GM19467 (cell line): ENCODE data around the gene MAP2.

ENCODE experiments used
- ATAC-seq: cut with Tn5 transposase; IDR thresholded peaks from one replicate; pipeline ENCODE4 v1.9.1; 2021; ENCODE audit warnings: mild to moderate bottlenecking, moderate library complexity; ENCODE audit not compliant: unreplicated experiment

The MAP2 gene

DNA sequence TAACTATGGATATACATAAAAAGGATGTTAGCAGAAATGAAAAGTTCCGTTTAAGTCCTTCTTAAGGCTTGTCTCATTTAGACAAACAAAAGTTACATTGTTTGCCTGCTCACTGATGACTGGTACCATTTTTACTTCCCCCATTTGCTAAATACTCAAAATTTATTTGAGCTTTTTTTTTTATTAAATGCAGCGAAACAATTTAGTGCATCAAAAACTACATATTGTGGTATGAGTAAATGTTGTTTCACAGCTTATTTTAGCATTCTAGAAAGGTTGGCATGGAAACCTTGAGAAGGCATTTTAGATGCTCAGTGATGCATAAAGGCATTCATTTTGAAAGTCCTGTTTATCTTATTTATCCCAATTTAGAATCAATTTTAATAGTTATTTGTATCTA is 100.0 kb downstream of the MAP2 start:
- peak; percentile 36 for ATAC-seq

DNA sequence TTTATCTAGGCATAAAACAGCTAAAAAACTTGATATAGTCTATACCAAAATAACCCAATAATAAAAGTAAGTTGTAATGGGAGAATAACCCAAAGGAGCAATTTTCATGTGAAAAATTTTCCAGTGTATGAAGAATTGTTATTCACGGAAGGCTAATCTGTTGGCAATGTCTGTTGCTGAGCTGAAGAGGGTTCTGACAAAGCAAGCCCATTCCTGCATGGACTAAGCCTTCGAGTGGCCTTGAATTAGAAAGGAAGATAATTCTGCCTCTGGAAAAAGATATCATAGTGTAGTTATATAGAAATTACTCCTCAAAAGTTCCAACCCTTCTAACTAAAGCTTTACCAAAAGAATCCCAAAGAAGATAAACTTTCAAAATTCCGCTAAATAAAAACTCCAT is 101.5 kb downstream of the MAP2 start:
- no peak for ATAC-seq

DNA sequence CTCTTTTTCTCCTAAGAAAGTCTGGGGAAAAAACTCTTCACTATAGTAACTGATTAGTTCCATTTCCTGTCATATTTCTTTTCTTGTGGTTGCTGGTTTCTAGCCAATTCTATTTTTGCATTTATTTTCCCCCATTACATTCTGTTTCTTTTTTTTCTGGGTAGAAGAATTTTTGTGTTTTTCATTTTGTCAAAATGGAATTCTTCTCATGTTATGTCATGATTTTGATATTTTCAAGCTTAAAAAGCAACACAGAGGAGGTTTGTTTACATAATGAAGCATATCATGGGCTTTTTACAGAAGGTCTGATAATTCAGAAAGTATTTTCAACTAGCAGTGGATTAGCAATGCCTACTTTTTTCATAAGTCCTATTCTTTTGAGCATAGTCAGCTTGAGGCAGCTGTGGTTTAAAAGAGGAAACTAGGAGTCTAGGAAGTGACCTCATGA is 102.0 kb downstream of the MAP2 start:
- no peak for ATAC-seq

DNA sequence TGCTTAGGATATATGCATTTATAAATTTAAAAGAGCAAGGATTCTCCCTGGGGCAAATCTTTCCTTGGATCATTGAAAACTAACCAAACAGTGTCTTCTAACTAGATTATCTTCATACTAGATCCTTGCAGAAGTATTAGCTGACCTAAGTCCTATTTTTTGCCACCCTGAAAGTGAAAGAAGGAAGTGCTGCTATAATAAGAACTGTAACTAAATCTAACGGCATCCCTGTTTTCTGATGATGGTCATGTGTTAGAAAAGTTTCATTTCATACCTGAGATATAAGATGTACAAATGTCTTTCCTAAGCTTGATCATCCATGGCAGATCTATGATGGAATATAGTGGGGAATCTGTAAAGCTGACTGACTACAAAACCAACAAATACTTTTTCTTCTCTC is 102.7 kb downstream of the MAP2 start:
- no peak for ATAC-seq

DNA sequence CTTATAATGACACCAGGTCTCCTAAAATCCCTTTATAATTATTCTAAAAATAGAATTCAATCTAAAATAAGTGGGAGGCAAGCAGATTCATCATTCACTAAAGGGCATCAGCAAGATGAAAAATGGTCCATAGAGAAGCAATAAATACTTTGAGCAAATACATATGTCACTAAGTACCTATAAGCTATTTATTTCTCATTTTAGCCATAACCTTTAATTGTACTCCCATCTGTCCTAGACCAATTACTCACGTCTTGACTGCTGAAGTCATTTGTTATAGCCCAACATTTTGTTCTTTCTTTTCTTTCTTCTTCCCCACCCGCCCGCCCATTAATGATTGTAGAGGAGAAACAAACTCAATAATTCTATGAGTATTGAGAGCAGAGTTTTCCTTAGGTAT is 105.7 kb downstream of the MAP2 start:
- ATAC-seq = no peak

DNA sequence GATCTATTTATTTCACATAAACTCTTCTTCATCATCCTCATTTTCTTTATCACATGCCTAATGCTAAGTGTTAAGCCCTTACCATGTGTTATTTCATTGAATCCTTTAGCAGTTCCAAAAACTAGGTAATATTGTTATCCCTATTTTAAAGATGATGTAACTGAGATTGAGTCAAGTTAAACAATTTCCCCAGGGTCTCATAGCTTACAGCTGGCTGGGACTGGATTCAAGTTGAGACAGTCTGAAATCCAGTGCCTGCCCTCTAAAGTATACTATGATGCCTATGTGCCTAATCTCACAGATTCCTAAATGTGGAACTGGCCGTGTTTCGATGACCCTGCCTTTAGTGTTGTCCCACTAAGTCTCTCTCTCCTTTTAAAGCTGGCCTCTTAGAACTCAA is 108.5 kb downstream of the MAP2 start:
- no peak for ATAC-seq

DNA sequence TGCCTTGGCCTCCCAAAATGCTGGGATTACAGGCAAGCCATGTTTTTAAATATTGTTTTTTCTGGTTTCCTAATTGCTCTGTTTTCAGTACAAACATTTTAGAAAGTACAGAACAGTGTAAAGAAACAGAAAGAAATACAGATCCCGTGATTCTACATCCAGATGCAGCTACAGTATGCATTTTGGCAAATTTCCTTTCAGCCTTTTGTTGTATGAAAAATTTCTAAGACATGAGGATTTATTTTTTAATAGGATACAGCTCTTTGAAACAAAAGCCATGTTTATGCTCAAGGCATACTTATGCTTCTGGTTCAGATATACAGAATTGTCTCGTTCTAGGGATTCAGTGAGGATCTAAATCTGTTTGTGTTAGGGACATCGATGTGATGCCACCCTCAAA is 109.5 kb downstream of the MAP2 start:
- no peak for ATAC-seq

DNA sequence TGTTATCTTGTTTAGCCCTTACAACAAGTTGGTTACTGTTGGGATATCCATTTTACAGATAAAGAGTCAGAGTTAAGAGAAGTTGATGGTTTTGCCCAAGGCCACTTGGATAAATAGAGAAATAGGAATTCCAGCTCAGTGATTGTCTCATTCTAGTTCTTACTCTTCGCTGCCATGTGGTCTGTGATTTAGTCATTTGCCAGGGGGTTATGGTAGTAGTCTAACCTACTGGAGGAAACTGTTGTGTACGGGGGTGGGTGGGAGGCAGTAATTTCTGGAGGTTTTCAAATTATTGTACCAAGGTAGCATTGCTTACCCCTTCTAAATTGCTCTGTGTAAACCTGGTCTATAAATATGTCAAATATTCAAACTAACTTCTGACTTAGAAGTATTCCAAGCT is 110.4 kb downstream of the MAP2 start:
- no peak for ATAC-seq

DNA sequence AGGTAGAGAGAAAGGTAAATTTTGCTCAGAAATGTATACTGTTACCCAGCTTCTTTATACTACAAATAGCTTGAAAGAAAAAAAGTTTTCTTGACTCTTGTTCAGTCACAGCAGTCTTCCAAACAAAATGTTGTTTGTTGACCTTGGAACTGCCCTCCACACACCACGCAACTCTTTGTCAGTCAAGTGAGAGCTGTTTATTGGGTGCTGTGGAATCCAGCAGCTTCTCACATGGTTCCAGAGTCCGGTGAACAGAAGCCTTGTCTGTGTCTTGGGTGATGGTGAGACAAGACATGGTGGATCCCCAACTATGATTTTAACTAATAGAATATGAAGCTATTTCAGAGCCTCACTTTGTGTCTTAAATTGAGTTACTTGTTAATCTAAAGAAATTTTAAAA is 112.5 kb downstream of the MAP2 start:
- ATAC-seq = no peak

DNA sequence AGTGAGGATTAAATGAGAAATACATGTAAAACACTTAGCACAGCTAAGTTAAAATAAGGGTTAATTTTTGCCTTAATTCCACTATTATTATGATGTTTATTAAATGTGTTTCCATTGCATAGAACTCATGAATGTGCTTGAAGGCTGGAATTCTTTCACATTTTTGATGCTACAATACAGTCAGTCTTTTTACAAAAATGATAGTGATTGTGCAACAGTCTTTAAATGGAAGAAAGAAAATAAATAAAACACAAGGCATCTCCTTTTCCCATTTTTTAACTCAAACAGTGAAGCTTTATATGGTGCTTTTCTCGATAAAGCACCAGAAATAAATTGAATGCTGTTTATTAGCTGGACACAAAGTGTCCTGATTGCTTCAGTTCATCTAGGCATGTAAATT is 123.9 kb downstream of the MAP2 start:
- ATAC-seq = no peak

DNA sequence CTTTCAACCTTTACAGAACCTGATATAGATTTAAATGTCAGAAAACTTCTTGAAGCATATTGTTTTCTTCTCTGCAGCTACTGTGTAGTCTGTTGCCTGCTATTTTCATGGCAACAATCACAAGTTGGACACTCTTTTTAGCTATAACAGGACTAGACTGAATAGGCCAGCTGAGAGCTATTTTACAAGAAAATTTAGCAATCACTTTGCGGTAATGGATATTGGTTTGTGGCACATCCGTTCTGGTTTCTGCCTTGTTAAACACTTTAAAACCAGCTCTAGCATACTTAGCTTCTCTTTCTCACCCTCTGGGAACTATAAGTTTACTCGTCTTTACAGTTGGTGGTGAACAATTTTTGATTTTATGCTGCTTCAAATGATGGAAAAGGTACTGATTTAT is 125.7 kb downstream of the MAP2 start:
- no peak for ATAC-seq

DNA sequence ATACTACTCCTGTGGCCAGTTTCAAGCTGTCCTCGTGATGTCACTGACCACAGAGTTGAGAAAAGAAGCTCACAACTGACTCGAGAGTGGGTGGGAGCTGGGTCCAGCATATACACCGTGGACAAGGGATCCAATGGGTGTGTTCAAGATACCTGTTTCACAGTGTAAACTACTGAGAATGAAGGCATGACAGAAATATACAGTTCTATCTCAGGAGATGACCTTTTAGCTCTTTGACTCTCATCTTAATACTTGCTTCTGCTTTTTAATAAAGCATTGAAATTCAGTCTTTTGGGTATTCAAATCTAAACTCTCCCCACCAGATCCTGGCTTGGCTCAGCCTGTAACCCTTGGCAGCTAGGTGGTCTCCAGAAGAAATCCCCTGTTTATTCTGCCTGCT is 130.1 kb downstream of the MAP2 start:
- no peak for ATAC-seq

DNA sequence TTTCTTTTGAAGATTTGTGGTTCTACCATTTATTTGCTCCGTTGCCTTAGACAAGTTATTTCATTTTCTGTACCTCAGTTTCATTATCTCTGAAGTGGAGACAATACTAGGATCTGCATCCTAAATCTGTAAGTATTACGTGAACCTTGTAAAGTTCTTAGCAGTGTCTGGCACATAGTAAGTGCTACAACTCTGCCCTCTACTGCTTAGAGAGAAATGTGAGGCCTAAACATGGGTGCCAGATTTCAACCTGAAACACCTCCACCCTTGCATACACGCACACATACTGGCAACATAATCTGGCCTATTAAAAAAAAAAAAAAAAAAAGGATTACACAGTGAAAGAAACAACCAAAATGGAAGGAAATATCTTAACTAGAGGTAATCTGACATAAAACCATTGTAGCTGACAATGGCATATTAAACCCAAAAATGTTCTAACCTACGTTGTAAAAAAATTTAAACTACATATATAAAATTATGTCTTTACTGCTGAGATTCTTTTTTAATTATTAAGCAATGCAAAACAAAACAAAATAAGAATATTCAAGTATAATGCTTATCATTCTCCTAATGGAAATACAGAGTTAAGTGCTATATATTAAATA is 132.6 kb downstream of the MAP2 start:
- ATAC-seq = peak; percentile 62

DNA sequence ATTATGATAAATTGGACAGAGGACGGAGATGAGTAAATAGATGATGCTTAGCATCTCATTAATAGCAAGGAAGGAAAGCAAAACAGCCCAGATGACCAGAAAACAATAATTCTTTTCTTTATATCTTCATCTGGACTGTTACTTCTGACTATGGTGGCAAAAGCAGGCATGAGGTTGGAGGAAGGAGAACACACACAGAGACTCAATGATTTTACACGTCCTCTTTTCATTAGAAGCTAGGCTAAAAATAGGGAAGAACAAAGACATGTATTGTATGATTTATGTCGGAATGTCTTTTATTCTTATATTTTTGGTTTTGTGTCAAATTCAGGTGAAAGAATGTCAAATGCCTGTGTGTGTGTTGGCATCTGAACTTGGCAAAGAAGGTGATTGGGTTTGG is 137.1 kb downstream of the MAP2 start:
- no peak for ATAC-seq

DNA sequence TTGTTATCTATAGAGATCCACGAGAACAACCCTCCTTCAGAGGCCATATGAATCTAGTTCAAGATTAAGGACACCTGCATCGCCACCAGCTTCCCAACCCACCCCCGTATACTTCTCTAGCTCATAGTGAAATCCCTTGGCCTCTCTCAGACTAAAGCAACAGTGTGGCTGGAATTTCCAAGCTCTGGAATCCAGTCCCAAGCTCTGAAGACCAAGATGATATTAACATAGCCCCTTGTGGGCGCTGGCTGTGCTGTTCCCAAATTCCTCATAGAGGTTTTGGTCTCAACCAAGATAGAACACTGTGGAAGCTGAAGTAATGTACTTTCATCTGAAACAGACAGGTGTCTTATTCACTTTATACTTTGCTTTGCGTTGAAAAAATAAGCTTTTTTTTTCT is 139.6 kb downstream of the MAP2 start:
- no peak for ATAC-seq

DNA sequence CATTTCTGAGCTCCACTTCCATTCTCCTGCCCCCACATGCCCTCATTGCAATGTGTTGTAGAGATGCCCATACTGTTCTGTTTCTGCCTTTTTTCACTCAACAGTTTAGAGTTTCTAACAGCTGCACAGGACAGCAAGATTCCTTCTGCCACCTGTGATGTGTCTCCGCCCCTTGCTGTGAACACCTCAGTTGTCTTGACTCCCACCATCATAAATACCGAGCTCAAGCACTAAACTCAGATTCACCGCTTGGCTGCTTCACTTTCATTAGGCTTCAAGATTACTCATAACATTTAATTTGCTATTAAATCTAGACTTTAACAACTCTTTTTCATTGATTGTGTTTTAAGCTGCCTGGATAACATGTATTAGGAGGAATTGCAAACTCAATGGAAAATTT is 141.0 kb downstream of the MAP2 start:
- no peak for ATAC-seq

DNA sequence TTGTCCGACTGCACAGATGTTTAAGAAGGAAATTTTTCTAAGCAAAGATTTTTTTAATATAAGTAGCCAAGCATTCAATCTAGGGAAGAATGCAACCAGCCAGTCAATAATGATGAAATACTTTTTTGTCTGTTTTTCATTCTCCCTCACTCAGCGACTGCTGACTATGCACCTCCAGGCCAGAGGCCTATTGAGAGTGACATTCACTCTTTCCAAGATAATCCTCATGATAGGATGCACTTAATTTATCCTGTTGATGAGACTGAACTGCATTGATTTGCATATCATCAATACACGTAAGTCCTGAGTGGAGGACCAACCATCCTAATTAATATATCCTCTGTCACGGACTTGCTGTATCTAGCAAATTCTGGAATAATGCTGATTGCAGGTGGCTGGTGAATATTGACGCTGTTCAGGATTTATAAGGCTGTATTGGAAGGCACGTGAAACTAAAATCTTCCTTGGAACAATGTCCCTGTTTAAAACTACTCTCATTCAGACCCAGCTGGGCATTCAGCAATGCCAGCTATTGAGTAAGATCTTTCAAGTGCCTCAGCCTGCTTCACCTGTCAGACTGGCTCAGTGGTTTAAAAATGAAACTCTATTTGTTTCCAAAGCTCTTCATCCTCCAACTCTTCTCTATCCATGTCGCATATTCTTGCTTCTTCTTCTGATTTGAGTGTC is 142.2 kb downstream of the MAP2 start:
- no peak for ATAC-seq

DNA sequence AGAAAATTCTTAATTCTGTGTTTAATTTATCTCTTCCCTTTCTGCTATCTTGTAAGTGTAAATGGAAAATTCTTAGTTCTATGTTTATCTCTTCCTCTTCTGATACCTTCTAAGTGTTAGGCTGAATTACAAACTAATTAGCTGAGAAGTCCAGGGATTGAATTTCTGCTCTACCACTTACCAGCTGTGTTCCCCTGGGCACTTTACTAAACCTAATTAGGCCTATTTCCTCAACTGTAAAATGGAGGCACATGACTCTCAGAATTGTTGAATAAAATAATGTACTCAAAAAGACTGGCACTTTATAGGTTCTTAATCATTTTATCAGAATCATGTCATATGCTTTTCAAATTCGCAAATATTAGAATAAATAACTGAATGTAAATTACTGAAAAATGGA is 146.3 kb downstream of the MAP2 start:
- no peak for ATAC-seq

DNA sequence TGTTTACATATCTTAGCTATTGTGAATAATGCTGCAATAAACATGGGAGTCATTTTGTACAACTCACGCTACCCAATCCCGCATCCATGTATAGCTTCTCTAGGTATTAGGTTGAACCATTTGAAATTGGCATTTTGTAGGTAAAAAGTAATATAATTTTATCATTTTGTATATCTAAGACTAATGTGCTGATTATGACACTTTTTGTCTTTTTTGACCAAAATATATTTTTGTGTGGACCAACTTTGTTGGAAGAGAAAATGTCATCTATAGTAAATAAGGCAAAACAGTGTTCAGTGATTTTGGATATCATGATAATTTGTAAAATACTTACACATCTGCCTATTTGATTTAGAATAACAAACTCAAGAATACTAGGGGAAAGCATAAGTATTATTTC is 150.7 kb downstream of the MAP2 start:
- no peak for ATAC-seq

DNA sequence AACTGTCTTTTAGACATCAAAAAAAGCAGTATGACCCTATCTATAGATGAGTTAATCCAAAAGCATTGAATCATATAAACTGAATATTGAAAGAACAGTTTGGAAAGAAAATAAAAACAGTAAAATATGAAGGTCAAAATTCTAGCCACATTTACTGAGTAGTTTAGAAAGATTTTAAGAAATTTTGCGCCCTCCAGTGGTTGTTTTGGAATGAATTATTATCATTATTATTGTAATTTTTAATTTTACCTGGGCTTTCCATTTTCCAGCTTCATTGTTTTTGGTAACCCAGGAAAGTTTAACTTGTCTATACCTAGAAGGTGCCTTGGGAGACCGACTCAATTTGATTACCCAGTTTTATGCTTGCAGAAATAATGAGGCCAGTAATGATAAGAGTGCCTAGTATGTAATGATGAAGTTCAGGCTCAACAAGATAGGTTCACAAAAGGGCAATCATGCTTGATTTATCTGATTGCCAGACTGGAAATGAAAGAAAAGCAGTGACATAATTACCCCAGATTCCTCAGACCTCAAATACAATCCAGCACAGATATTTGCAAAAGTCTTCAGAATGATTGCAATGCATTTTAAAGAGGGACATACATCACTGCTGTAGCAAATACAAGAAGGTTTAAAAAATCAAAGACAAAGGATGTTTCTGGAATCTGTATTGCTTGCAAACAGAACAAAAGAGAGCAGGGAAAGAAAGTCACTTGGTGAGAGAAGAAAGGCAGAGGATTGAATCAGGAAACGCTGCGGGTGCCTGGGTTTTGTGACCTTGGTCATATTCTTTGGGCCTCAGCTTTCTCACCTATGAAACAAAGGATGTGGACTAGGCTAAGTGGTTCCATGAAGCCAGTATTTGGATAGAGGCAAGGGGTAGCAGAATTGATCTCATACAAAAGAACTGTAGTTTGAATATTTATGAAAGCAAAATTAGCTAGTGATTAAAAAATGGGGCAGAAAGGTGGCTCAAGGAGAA is 153.8 kb downstream of the MAP2 start:
- no peak for ATAC-seq

DNA sequence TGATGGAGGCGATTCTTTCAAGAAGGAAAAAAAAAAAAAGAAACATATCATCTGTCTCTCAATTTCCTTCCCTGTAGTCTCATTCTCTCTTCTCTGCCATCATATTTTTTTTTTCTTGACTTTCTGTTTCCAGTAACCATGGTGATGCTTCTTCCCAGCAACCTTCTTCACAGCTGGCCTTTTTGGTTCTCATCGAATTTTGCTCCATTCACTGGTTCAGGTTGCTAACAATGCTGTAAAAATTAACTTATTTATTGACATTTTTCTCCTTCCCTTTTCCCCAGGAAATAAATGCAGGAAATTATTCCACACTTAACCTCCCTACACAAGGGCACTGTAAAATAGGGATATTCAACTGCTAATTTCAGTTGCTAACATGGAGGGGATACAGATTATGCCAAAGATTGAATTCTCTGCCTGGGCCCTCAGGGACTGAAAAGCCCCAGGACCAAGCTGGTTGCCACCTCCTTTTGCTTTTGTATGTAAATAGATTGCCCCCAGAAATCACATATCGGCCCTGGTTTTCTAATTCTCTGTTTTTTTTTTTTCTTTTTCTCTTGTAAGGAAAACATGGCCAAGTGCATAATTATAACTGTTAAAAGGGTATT is 154.7 kb downstream of the MAP2 start:
- no peak for ATAC-seq
